Measurements from ENCODE around the gene WDR88.

DNA sequence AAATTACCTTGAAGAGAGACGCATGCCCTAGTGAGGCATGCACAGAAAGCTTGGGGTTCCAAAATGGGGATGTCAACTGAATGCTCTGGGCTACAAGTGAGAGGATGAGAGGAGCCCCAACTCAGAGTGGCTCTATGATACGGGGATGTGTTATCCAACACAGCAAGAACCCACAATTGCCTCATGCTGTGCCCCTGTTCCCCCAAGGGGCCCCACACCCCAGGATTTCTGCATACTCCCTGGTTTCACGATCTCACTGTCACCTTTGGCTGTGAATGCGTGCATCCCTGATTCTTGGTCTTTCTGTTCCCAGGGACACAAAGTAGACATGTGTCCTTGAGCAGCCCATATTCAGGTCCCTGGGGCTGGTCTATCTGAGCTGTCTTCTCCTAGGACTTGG, 29.3 kb downstream of the WDR88 start:
- TF ChIP-seq CTCF (IDR thresholded peaks at IDR 0.05; ENCODE audit: insufficient read depth, low read depth, low read length) (no peak), EZH2 (IDR thresholded peaks at IDR 0.05; ENCODE audit: insufficient read depth, low read length) (no peak)

All from astrocyte (in vitro differentiated cells and primary cell).